ENCODE measurements around the gene CXCL1.

CXCL1 gene

DNA sequence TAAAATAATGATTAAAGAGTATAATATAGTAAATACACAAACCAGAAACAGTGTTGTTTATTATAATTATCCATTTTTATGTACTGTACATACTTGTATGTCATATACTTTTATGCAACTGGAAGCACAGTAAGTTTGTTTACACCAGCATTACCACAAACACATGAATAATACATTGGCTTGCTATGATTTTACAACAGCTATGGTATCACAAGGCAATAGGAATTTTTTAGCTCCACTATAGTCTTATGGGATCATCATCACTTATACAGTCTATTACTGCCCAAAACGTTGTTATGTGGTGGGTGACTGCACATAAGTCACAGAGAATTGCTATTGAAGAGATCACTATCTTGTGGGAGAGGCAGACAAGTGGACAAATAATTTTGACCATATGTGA, 17.9 kb upstream of the CXCL1 start:
- DNase-seq (ENCODE audit: low spot score), result no peak

DNA sequence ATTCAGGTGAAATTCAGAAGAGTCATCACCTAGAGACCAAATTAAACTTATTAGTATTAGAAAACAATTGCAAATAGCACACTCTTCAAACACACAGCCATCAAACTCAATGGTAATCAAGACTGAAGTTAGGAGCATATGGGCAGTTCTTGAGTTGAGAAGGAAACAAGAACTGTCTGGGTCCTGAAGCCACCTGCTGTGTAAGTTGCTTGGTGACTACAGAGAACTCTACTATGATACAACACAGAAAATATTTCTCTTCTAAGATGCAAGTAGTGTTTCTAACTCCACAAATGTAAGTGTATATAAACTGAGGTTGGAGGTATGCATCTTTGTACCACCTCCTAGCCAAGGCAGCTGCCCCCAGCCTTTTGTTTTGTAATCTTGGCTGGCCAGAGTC, 16.4 kb upstream of the CXCL1 start:
- DNase-seq (ENCODE audit: low spot score), result no peak

DNA sequence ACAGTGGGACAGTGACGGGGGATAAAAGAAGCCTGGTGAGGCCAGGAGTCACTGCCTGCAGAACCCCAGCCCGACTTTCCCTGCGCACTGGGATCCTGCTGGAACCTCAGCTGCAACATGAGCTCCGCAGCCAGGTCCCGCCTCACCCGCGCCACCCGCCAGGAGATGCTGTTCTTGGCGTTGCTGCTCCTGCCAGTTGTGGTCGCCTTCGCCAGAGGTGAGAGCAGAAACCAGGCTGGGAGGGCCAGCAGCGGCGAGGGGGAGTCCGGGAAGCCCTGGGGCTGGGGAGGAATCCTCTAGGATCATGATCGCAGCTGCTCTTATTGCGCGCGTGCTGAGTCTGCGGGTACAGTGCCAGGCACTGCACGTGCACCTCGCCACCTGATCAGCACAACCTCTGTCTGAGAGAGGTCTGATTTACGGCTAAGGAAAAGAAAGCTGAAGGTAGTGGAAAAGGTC, 15.9 kb upstream of the CXCL1 start, which contains the start of gene PF4V1:
TSS of gene PF4V1 (plus strand) at position 51 of the 459 bp plus-strand sequence. CDS start at position 118, 67 bp downstream.
- DNase-seq (ENCODE audit: low spot score), result no peak

DNA sequence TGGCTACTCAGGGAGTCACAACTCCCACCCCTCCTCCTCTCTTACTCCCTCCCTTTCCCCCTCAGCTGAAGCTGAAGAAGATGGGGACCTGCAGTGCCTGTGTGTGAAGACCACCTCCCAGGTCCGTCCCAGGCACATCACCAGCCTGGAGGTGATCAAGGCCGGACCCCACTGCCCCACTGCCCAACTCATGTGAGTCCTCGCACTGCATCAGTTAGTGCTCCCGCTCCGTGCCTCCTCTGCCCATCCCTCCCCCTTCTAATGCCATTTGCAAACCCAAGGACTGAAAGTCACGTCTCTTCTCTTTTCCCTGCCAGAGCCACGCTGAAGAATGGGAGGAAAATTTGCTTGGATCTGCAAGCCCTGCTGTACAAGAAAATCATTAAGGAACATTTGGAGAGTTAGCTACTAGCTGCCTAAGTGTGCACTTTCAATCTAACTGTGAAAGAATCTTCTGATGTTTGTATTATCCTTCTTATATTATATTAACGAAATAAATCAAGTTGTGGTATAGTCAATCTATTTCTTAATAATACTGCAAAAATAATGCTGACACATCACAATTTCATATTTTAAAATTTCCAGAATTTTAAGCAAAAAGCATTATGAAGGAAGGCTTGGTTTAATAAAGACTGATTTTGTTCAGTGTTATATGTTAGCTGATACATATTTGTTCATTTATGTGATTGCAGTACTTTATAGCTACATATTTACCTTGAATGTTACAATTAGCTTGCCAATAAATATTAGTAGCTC, 15.3 kb upstream of the CXCL1 start:
- DNase-seq (ENCODE audit: low spot score), result no peak

DNA sequence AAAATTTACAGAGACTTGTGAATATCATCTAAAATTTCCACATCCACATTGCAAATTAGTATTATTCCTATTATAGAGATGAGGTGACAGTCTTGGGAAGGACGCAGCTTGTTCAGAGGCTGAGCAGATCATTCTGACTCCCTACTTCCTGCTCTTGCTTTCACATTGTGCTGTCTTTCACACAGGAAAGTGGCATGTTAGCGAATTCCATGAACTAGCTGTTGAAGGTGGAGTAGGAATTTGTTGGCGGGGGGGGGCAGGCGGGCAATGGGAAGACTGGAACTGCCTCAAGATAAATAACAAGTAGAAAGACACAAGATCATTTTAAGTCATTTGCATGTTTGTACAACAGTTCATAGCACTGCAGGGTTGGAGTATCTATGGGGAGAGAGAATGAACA, 13.8 kb upstream of the CXCL1 start:
- no peak for DNase-seq (ENCODE audit: low spot score)

DNA sequence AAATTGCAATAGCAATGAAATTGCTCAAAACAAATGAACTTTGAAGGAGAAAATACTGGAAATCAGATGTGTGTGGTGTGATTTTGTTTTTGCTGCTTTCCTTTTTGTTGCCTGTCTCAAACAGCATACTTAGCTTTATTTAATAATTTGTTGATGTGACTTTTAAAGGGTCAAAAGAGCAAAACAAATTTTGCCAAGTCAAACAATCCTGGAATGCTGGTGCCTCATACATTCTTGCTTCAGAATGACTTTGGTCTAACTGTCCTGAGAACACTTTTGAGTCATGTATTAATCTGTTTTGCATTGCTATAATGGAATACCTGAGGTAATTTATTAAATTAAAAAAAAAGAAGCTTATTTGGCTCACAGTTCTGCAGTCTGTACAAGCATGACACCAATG, 12.7 kb upstream of the CXCL1 start:
- DNase-seq (ENCODE audit: low spot score), result no peak

DNA sequence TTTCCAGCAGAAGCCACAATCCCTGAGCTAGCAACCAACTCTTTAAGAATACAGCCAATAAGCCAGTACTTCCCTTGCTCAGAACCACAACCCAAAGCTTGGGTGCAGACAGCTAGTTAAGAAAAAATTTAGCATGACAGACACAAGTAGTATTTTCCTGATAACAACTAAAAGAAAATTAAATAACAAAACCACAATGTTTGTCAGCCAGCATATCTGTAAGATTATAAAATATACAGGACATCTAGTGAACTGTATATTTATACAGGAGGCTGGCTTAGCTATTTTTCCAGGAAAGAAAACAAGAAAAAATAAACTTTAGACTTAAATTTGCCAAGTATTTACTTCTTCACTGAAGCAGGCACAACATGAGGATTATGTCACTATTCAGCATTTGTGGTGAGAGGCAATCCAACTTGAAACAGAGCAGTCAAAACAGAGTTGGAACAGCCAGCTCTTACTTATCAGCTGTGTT, 9.5 kb upstream of the CXCL1 start:
- no peak for DNase-seq (ENCODE audit: low spot score)

DNA sequence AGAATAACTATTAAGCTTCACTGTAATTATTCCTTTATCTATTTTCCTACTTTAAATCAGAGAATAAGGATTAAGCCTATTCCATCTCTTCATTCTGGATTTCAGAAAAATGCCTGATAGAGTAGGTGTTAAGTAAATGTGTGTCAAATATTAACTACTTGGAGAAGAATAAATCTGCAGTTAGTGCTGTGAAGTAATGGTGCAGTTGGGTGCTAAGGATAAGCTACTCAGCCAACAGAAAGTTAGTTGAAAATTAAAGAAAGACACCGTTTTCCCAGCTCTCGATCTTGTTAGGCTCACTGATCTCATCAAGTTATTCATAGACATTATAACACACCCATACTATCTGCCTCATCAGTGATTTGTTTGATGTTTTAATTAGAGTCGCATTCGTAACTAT, 9.0 kb upstream of the CXCL1 start:
- DNase-seq (ENCODE audit: low spot score), result no peak

DNA sequence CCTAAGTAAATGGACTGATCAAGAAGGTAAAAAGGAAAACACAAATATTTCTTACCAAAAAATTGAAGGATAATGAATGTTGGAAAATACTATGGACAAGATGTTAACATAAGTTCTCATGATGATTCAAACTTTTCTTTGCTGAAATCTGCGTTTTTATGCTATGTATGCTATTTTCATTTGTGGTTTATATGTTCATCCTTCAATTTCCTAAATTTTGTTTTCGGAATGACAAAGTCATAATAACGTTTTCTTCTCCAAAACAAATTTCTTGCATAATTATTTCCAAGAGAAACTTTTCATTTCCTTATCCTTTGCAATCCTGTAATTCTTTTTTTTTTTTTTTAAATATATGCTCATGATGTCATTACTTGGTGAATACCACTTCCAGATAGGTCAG, 8.3 kb upstream of the CXCL1 start:
- DNase-seq (ENCODE audit: low spot score), result no peak

DNA sequence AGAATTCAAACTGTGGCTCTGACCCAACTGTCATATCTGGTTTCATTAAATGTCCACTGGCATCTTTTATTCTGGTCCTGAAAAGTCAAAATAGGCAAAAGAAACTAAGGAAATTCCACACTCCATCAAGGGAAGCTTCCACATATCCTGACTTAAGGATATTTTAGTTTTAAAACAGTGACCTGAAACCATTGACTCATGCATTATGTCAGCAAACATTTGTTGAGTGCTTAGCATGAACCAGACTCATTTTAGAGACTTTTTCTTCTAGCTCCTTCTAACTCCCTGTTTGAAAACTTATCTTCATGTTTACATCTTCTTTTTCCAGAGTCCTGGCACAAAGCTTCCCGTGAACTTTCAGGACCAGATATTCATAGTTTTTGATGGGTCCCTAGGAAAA, 6.9 kb upstream of the CXCL1 start:
- no peak for DNase-seq (ENCODE audit: low spot score)

DNA sequence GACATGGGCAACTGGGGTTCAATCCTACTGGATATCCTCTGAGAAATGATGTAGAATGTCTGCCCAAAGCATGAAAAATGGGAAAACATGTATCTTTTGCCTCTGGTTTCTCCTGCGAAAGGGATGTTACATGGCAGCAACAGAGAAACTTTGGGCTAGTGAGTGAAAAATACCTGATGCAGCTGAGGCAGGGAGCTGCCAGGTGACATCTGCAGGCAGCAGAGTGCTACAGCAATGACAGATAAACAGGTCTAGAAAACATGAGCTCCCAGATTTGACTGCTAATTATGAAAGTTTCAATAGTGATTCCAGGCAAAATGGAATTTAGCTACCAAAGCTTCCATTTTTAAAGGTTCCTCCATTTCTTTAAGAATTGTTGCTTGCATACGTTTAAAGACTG, 4.8 kb upstream of the CXCL1 start:
- DNase-seq (ENCODE audit: low spot score), result no peak

DNA sequence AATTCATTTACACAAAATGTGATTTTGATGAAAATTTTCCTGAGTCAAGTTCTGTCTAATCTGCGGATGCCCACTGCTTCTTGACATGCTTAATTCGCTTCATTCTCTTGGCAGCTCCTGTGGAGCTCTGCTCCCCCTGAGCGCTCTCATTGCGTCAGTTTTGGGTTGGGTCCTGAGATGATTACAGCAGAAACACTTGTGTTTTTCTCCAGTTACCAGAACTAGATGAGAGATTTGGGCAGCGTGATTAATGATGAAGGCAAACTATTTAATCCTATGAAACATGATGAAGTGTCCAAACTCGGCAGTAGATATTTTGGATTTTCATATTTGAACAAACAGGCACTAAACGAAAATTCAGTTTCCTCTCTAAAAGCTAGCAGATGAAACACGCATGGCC, 4.2 kb upstream of the CXCL1 start:
- DNase-seq (ENCODE audit: low spot score), result no peak

DNA sequence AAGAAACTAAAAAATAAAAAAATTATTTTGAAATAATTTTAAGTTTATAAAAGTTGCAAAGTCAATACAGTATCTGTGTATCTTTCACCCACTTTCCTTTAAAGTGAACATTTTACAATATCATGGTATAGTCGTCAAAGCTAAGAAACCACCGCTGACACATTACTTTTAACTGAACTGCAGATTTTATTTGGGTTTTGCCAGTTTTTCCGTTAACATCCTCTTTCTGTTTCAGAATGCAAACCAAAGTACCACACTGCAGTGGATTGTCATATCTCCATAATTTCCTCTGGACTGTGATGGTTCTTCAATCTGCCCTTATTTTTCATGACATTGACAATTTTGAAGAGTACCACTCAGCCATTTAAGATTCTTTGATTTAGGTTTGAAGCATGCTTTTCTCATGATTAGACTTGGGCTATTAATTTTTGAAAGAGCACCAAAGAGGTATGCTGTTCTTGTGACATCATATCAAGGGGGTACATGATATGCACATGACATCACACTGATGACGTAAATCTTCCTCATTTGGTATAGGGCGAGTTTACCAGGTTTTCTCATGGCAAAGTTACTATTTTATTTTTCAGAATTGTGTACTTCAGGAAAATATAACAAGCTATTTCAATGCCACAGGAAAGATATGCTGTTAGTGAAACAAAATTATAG, 3.6 kb upstream of the CXCL1 start:
- DNase-seq (ENCODE audit: low spot score), result no peak

DNA sequence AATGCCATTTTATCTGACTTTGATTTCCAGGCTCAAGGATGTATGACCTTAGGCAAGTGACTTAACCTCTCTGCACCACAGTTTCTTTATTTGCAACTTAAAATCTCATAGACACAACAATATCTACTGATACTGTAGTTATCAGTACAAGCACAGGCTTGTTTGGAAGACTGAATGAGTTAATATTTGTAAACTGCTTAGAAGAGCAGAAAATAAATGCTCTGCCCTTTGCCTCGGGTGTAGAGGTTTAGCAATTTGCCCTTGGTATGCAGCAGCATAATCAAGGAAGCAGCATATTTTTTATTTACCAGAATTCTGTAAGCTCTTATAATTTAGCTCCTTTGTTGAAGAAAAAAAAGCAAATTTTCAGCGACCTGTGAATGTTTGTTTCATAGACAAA, 2.9 kb upstream of the CXCL1 start:
- DNase-seq (ENCODE audit: low spot score), result no peak

DNA sequence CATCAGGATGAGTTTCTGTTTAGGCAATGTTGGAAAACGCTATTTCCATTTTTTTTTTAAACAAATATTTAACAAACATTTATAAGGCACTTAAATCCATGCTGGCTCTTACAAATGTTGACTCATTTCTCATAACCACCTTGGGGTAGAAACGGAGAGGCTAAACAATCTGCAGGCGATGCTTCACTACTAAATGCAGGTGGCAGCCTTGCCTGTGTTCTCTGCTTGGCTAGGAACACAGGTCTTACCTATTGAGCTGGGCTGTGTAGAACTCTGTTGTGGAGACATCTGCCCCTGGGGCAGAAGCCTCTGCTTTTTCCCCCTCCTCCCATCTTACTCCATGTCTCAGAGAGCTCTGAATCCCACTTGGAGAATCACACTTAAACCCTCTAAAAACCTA, 1.4 kb upstream of the CXCL1 start:
- DNase-seq (ENCODE audit: low spot score), result no peak

DNA sequence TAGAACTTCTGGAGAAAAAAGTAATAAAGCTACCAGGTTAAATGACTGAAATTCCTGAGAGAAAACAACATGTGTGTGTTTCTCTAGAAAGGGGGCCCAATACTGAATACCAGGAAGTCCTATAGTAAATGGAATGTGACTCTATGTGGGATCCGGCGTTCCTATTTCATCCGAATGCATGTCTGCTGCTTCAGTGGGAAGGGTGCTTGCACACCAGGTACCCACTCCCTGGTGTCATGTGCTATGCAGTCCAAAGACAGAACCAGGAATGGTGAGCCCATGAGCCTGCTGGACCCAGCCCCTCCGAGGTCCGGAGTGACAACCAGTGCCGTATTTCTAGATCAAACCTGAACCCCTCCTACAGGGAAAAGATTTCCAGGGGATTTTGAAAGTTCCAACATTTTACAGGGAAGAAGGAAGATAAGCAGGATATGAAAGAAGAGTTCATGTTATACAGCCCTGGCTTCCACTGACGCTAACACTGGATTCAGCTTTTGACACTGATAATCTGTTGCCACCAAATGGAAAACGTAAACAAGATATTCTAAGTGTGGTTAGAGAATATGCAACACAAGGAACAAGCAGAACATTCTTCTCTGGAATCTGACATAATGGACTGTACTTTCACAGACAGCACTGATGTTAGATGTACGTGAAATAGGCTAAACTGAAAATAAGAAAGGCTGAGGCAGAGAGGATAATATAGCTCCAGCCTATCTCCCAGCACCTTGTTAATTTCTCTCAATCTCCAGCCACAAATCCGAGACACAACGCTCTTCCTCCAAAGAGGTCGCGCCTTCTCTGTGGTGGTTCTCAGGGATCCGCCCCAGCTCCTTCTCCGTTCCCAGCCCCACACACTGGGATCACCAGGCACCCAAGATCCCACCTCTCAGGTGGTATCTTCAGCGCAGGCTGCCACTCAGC, 725 bp upstream of the CXCL1 start:
- no peak for DNase-seq (ENCODE audit: low spot score)

DNA sequence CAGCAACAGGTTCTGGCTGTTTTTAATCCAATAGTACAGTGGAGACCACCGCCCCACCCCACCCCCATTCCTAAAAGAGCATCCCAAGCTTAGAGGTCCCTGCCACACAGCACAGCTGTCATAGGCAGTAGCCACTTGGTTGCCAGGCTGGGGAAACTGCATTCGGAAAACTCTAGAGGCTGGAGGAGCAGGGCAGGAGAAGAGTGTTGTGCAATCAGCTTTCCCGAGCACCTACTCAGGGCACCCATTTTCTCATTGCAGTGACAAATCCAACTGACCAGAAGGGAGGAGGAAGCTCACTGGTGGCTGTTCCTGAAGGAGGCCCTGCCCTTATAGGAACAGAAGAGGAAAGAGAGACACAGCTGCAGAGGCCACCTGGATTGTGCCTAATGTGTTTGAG, 1.1 kb downstream of the CXCL1 start:
- no peak for DNase-seq (ENCODE audit: low spot score)

DNA sequence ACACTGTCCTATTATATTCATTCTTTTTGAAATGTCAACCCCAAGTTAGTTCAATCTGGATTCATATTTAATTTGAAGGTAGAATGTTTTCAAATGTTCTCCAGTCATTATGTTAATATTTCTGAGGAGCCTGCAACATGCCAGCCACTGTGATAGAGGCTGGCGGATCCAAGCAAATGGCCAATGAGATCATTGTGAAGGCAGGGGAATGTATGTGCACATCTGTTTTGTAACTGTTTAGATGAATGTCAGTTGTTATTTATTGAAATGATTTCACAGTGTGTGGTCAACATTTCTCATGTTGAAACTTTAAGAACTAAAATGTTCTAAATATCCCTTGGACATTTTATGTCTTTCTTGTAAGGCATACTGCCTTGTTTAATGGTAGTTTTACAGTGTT, 1.6 kb downstream of the CXCL1 start:
- DNase-seq (ENCODE audit: low spot score), result no peak

DNA sequence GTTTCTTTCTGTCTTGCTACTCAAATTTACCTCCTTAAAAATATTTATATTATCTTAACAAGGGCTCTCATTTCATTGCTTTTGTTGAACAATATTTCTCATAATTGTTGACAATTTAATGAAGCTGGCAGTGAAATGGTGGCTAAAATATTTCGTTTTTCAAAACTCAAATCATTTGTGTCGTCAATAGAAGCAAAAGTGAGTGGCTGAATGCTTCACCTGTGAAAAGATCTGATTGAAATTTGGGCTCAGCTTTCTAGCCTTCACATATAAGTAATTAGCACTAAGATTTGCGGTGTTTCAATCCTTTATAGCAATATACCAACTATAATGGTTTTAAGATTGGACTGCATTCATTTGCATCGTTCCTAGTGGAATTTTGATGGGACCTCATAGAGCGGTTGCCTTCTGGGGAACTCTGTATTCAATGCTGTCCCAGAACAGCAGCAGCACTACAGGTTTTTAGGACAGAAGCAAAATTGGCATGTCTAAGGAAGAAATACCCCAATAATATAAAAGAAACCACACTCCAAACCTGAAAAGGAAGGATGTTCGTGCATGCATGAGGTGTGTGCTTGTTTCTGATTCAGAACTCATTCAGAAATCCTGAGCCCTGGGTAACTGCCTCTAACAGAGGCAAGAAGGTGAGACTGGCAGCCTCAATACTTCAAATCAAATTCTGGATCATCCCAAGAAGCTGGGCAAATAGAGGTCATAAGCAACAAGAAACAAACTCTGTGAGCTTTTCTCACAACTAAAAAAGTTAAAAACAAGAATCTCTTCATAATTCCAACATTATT, 2.5 kb downstream of the CXCL1 start:
- no peak for DNase-seq (ENCODE audit: low spot score)

DNA sequence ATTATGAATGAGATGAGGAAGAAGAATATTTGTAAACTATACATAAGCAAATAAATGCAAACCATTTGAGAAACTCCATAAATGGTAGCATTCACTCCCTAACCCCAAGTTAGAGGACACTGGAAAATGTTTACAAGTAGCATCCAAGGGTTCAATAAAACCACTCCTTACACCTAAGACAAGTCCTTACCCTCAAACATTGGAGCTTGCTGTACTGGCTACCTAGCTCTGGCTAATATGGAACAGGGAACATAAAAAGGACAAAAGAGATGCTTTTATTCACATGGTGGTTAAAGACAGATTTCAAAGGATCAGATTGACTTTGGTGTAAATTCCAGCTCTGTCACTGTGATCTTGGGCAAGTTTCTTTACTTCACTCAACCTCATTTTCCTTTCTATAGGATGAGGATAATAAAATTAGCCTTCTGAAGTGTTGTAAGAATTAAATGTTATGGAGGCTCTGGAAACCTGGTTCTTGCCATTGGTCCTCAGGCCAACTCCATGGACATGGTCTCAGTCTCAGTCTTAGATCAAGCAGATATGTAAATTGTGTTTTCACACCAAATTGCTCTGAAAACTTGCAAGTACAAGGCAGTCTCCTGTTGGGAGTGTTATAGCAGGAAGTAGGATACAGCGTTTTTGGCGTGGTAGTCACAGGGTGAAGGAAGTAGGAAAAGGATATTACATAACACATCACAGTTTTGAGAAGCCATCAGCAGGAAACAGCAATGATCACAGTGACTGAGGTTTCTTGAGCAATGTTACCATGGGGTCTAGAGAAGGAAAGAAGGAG, 3.3 kb downstream of the CXCL1 start:
- DNase-seq (ENCODE audit: low spot score), result peak; percentile 9

DNA sequence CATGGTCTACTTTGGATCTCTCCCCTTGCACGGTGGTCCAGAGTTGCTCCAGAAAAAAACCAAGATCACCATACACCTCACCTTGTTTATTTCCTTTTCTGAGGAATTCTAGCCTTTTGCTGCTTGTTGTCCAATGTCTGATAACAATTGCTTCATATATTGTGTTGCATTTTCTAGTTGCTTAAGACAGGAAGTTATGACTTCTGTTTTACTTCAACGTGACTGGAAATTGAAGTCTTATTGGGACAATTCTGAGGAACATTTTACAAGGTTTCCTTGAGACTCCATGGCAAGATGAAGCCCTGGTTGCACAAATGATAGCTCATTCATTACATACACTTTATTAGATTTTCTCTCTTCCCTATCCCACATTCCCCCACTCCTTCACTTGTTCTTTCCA, 5.2 kb downstream of the CXCL1 start:
- DNase-seq (ENCODE audit: low spot score), result no peak

Measured in pons (tissue), 1 donor.